ENCODE results near the gene SPRR3. TPM values are rescaled to one million over a fixed set of nuclear protein-coding genes. Genes with fewer than 3 reads are reported as not detected.

The SPRR3 gene
- total RNA-seq, 2 donors from 2014 or later, result not detected

DNA sequence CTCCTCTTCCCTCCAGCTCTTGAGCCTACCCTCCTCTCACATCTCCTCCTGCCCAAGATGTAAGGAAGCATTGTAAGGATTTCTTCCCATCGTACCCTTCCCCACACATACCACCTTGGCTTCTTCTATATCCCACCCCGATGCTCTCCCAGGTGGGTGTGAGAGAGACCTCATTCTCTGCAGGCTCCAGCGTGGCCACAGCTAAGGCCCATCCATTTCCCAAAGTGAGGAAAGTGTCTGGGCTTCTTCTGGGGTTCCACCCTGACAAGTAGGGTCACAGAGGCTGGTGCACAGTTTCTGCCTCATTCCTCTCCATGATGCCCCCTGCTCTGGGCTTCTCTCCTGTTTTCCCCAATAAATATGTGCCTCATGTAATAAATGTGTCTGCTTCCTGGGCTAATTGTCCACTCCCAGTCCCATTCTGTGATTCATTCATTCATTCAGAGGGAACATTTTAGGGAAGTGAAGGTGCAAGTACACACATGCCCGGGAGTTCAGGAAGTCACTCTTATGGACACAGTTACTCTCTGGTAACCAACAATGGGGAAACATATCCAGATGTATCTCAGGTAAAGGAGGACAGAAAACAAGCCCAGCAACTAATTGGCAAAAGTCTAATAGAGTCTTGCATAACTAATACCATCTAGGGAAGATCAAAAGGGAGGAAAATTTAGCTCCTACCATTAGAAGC, 29.2 kb upstream of the SPRR3 start:
- 84% methylated on average over 4 of the region's 4 CpGs for WGBS
- no peak for DNase-seq (ENCODE audit: low spot score)
- intact Hi-C loops (cut with DNase I), result no loop called here

DNA sequence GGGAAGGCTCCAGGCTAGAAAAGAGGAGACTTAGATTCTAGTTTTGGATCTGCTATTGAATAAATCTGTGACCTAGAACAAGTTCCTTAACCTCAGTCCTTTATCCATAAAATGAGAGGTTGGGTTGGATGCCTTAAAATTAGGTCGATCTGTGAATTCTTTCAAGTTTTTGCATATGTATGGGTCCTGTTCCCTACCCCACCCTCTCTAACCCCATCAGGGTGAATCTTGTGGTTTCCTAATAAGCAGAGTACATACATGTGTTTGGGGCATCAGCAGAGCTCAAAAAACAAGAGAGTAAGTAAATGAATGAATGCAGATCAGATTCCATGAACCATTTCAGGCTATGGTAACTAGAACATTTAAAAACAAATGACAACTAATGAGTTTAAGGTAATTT, 24.9 kb upstream of the SPRR3 start:
- Histone ChIP-seq H3K27me3 (replicated peaks; ENCODE audit: insufficient read depth) (no peaks in the 10 kb centered on the region), H3K36me3 (no peaks in the 10 kb centered on the region), H3K4me3 (no peak overlapping the region), H3K27ac (no peak overlapping the region), H3K9me3 (no peaks in the 10 kb centered on the region), H3K4me1 (replicated peaks) (no peaks in the 10 kb centered on the region)
- intact Hi-C loops (cut with DNase I), result no loop called here
- TF ChIP-seq, protein P1, sequence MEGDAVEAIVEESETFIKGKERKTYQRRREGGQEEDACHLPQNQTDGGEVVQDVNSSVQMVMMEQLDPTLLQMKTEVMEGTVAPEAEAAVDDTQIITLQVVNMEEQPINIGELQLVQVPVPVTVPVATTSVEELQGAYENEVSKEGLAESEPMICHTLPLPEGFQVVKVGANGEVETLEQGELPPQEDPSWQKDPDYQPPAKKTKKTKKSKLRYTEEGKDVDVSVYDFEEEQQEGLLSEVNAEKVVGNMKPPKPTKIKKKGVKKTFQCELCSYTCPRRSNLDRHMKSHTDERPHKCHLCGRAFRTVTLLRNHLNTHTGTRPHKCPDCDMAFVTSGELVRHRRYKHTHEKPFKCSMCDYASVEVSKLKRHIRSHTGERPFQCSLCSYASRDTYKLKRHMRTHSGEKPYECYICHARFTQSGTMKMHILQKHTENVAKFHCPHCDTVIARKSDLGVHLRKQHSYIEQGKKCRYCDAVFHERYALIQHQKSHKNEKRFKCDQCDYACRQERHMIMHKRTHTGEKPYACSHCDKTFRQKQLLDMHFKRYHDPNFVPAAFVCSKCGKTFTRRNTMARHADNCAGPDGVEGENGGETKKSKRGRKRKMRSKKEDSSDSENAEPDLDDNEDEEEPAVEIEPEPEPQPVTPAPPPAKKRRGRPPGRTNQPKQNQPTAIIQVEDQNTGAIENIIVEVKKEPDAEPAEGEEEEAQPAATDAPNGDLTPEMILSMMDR (IDR thresholded peaks at IDR 0.05), result no peak
- 67% methylated on average over 1 of the region's 1 CpG for WGBS
- no peak for DNase-seq (ENCODE audit: low spot score)

More for the DNA sequence above, 29.2 kb upstream of the SPRR3 start:
- Histone ChIP-seq H3K9me3 (no peaks in the 10 kb centered on the region), H3K27me3 (replicated peaks; ENCODE audit: insufficient read depth) (peaks cover 2% of the 10 kb centered on the region), H3K4me1 (replicated peaks) (no peaks in the 10 kb centered on the region), H3K4me3 (no peak overlapping the region), H3K27ac (no peak overlapping the region), H3K36me3 (no peaks in the 10 kb centered on the region)
- TF ChIP-seq POLR2AphosphoS5 (IDR thresholded peaks at IDR 0.05), result no peak
- TF ChIP-seq POLR2A (IDR thresholded peaks at IDR 0.05), result no peak
- TF ChIP-seq, protein P1 (IDR thresholded peaks at IDR 0.05), result no peak

DNA sequence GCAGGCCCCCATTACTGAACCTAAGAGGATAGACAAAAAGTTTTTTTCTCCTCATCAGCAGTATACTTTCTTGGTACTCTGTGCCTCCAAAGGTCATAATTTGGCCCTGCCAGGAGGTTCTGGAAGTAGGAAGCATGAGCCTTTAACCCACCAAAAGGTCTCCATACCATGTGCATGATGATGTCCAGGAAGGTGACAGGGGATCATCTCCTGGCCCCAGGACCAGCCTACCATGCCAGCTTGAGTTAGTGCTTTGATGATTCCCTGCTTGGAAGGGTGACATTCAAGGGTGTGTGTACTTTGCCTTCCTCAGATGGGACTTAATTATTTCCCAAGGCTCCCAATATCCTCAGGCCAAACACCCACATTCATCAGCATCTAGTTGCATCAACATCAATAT, 23.9 kb upstream of the SPRR3 start:
- Histone ChIP-seq H3K9me3 (no peaks in the 10 kb centered on the region), H3K27ac (no peak overlapping the region), H3K27me3 (replicated peaks; ENCODE audit: insufficient read depth) (no peaks in the 10 kb centered on the region), H3K4me1 (replicated peaks) (no peaks in the 10 kb centered on the region), H3K4me3 (no peak overlapping the region), H3K36me3 (no peaks in the 10 kb centered on the region)
- TF ChIP-seq POLR2A (IDR thresholded peaks at IDR 0.05), result no peak
- no peak for TF ChIP-seq POLR2AphosphoS5 (IDR thresholded peaks at IDR 0.05)
- TF ChIP-seq, protein P1 (IDR thresholded peaks at IDR 0.05), result no peak
- intact Hi-C loops (cut with DNase I), result no loop called here
- DNase-seq (ENCODE audit: low spot score), result no peak

DNA sequence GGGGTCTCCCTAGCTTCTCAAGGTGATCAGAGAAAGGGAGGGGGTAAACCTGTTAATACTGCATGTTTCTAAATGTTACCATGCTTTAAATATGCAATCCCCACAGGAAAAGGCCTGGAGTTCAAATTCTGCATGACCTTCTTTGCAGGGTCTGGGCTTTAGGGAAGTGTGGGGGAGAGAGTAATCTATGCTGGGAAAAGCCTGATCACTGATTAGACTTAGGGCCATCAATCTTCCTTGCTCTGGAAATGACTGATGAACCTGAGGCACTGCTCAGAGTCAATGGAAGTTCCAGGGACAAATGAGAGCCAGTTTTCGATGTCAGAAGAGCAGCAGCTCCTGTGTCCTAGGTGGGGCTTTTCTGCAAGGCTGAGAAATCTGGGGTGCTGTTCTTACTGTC, 20.9 kb upstream of the SPRR3 start:
- no peaks in the 10 kb centered on the region for H3K36me3 ChIP-seq
- no peaks in the 10 kb centered on the region for H3K27me3 ChIP-seq (replicated peaks; ENCODE audit: insufficient read depth)
- WGBS, result 100% methylated on average over 1 of the region's 1 CpG
- intact Hi-C loops (cut with DNase I), result no loop called here
- H3K4me3 ChIP-seq, result no peak overlapping the region
- no peak for DNase-seq (ENCODE audit: low spot score)
- no peak overlapping the region for H3K27ac ChIP-seq
- H3K9me3 ChIP-seq, result no peaks in the 10 kb centered on the region
- H3K4me1 ChIP-seq (replicated peaks), result no peaks in the 10 kb centered on the region
- no peak for TF ChIP-seq POLR2AphosphoS5 (IDR thresholded peaks at IDR 0.05)
- TF ChIP-seq, protein P1 (IDR thresholded peaks at IDR 0.05), result no peak
- no peak for TF ChIP-seq POLR2A (IDR thresholded peaks at IDR 0.05)

DNA sequence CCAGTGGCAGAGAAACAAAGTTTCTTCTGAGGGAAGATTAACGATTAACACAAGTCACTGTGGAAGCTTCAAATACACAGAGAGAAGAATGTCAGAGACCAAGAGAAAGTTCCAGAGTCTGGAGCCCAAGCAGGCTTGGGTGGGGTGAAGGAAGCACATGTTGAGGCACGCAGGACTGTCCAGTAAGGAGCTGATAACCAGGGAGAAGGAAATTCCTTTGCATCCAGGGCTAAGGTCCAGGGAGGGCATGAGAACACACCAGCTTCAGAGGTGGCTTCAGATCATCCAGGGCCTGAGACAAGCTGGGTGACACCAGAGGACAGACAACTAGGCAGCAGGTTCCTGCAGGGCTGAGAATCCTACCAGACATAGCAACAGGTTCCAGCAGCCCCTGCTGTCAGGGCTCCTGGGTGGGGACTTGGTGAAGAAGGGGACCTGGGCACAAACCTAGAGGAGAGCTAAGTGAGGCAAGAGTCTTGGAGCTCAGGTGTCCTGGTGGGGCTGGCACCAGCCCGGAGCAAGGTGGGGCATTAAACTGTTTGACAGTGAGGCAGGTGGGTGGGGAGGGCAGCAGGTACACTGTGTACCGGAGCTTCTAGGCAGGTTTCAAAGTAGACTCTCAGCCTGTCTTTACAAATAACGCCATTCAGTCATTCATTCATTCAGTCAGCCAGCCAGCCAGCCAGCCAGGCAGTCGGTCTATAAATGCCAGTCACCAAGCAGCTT, 20.2 kb upstream of the SPRR3 start:
- TF ChIP-seq POLR2A (IDR thresholded peaks at IDR 0.05) (no peak), POLR2AphosphoS5 (IDR thresholded peaks at IDR 0.05) (no peak)
- TF ChIP-seq, protein P1 (IDR thresholded peaks at IDR 0.05), result no peak
- H3K27ac ChIP-seq, result no peak overlapping the region
- no peaks in the 10 kb centered on the region for H3K36me3 ChIP-seq

More for the DNA sequence above, 20.2 kb upstream of the SPRR3 start:
- intact Hi-C loops (cut with DNase I), result no loop called here
- H3K9me3 ChIP-seq, result no peaks in the 10 kb centered on the region
- H3K27me3 ChIP-seq (replicated peaks; ENCODE audit: insufficient read depth), result no peaks in the 10 kb centered on the region
- 82% methylated on average over 6 of the region's 6 CpGs for WGBS
- H3K4me3 ChIP-seq, result no peak overlapping the region
- no peaks in the 10 kb centered on the region for H3K4me1 ChIP-seq (replicated peaks)
- DNase-seq (ENCODE audit: low spot score), result no peak

All from prostate gland (tissue), 2 donors.